ENCODE data around the gene PGRMC1. TPM values are rescaled to one million over a fixed set of nuclear protein-coding genes. Genes with fewer than 3 reads are reported as not detected.
A peak's percentile ranks its signal among the peaks of the same experiment; 100 is the strongest.
"Not testable (repeated sequence)": the region's sequence is repeated elsewhere in the genome, so short reads cannot be mapped to it uniquely, and the experiment has no call there.

The PGRMC1 gene
- total RNA-seq: 112 TPM

DNA sequence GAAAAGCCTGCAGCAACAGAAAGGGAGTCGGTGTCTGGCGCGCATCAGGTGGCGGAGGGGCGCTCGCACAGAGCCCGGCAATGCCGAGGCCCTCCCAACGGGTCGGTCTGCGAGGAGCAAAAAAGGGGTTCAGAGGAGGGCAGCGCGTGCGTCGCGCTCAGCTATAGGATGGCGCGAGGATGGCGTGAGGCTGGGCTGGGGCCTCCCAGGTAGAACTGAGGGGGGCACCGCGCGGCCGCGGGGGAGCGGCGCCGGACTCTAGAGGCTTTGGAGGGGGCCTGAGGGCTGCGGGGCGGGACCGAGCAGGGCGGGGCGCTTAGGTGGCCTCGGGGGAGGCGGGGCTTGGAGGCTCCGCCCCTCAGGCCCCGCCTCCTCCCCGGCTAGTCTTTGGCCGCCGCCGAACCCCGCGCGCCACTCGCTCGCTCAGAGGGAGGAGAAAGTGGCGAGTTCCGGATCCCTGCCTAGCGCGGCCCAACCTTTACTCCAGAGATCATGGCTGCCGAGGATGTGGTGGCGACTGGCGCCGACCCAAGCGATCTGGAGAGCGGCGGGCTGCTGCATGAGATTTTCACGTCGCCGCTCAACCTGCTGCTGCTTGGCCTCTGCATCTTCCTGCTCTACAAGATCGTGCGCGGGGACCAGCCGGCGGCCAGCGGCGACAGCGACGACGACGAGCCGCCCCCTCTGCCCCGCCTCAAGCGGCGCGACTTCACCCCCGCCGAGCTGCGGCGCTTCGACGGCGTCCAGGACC is at the start of gene PGRMC1:
TSS of gene PGRMC1 (plus strand) at position 414 of the 751 bp plus-strand sequence. CDS start at position 493, 79 bp downstream.
- peak; percentile 87 for DNase-seq (ENCODE audit: low spot score)

DNA sequence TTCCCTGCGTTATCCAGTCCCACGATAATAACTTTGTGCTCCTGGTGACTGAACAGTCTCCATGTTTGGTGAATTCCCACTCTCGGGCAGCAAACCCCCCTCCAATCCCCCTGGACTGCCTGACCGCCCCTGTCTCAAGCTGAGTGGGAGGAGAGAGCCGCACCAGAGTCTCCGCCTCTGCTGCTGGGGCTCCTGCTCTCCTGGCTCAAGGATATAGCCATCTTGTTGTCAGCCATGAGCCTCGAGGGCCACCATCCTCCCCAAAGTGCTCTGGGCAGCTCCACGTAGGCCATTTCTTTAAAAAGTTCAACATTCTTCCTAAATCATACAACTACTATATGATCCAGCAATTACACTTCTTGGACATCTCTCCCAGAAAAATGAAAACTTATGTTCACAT is 49.3 kb upstream of the PGRMC1 start:
- DNase-seq (ENCODE audit: low spot score): no peak

DNA sequence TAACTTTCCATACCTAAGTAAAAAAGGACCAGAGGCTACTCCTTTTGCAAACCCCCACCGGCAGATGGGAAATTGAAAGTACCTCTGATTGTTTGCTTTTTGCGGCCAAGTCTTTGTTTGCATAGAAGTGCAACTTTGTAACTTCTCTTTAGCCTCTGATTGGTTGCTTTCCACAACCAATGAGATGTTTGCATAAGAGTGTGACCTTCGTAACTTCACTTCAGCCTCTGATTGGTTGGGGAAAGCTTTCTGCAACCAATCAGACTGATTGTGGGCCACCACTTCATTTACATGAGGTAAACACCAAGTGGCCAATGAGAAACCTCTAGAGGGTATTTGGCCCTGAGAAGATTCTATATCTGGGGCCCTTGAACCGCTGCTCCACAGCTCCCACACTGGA is 48.8 kb upstream of the PGRMC1 start:
- no peak for DNase-seq (ENCODE audit: low spot score)

DNA sequence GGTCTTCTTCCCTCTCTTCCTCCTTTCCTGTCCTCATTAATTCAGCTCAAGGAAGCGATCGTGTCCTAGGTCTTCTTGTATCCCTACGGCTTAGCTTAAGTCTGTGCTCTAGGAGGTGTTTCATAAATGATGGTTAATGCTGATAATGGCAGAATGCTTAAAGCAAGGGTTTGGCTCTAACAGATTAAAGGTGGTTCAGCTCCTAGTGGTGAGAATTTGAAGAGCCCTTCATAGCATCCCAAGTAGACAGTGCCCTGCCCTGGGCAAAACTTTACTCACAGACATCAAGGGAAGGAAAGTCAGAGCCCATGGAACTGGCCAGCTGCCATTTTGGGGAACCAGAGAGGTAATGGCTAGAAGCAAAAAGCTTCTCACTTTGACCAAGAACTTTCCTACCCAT is 47.0 kb upstream of the PGRMC1 start:
- no peak for DNase-seq (ENCODE audit: low spot score)

DNA sequence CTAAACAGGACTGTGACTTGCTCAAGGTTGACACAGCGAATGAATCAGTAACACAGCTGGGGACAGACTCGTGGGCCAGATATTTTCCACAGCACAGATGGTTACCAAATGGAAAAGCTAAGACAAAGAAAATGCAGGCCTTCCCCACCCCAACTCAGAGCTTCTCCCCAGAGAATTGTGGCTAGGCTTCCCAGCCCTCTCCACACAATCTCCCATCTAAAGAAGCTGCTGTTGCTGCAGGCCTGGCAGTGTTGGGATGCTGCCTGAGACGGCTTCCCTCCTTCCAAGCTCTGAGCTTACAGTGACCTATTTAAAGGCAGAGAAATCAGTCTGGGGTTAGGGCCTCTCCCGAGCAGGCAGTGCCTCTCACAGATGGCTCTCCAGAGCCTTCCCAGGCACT is 46.5 kb upstream of the PGRMC1 start:
- DNase-seq (ENCODE audit: low spot score): no peak

DNA sequence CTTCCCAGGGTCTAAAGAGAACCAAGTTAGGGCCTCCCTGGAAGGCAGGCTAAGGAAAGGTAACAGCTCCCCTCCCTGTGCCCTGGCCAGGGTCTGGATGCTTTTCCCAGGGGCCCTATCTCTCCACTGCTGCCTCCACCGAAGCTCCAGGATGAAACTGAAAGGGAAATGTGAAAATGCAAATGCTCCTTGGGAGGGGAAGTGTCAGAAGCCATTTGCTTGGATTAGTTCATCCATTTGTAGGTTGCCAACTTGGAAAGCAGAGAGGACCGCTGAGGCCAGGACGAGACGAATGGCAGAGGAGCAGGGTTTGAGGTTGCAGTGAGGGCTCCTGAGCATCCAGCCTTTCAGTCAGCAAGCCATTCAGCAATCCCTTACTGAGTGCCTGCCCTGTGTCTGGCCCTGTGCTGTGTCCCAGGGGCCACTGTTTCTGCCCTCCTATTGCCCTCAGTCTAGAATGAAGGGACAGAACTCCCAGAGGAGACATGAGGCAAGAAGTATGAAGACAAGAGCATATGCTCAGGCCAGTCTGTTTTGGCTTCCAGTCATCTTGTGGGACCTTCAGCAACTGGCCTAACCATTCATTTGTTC is 45.9 kb upstream of the PGRMC1 start:
- no peak for DNase-seq (ENCODE audit: low spot score)

DNA sequence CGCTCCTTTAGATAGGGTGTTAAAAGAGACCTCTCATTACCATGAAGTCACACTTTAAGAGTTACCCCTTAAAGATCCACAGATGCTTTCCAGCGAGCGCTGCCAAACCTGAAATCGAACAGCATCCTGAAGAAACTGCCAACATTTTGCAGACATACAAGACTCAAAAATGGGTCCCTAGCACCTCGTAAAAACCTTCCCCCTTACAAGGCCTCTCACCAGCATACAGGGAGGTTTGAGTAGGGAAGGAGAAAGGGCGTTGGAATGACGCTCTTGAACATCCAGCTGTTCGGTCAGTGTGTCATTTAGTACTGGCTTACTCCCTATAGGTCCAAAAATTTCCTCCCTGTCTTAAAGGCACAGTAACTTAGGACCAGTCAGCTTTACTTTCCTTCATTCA is 45.3 kb upstream of the PGRMC1 start:
- DNase-seq (ENCODE audit: low spot score): no peak

DNA sequence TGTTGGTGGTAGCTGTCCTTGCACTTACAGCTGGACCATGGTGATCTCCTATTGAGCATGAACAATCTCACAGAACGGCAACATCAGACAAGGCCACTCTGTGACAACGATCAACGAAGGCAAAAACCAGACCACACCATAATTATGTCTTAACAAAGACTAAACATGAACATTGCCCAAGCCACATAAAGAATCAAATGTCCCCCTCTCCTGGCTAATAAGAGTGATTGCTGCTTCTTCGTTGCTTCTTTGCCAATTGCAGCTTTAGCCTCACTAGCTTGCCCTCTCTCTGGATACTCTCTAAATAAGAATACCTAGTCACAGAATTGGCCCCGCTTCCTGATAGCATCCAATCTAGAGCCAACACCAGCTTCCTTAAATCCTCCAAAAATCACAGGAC is 41.5 kb upstream of the PGRMC1 start:
- DNase-seq (ENCODE audit: low spot score): no peak

DNA sequence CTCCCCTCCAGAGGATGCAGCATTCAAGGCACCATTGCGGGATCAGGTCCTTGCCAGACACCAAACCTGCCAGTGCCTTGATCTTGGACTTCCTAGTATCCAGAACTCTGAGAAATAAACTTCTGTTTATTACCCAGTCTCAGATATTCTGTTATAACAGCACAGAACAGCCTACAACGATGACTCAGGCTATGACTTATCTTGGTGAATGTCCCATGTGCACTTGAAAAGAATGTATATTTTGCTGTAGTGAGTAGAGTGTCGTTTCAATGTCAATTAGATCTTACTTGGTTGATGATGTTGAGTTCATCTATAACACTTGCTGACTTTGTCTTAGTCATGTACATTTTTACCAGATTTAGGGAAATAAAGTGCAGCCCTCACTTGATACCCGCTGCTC is 34.5 kb upstream of the PGRMC1 start:
- DNase-seq (ENCODE audit: low spot score): no peak

DNA sequence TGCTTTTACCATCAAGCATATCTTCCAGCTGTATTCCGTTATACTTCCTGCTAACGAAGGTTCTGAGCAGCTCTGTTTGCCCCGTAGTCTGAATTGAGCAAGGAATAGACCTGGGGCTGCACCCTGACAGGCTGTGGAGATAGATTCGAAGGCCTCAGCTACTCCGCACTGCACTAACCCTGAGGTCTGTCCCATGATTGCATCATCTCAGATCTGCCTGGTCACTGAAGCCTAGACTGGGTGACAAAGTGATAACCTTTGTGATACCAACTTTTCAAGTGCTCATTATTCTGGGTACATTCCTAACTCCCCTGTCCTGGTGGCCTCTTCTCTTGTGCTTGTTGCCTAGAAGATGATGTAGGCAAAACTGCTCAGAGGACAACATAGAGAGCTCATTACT is 29.9 kb upstream of the PGRMC1 start:
- no peak for DNase-seq (ENCODE audit: low spot score)

DNA sequence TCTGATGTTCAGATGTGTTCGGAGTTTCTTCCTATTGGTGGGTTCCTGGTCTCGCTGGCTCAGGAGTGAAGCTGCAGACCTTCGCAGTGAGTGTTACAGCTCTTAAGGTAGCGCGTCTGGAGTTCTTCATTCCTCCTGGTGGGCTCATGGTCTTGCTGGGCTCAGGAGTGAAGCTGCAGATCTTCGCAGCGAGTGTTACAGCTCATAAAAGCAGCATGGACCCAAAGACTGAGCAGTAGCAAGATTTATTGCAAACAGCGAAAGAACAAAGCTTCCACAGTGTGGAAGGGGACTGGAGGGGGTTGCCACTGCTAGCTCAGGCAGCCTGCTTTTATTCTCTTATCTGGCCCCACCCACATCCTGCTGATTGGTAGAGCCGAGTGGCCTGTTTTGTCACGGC is 28.6 kb upstream of the PGRMC1 start:
- DNase-seq (ENCODE audit: low spot score): not testable (repeated sequence)

DNA sequence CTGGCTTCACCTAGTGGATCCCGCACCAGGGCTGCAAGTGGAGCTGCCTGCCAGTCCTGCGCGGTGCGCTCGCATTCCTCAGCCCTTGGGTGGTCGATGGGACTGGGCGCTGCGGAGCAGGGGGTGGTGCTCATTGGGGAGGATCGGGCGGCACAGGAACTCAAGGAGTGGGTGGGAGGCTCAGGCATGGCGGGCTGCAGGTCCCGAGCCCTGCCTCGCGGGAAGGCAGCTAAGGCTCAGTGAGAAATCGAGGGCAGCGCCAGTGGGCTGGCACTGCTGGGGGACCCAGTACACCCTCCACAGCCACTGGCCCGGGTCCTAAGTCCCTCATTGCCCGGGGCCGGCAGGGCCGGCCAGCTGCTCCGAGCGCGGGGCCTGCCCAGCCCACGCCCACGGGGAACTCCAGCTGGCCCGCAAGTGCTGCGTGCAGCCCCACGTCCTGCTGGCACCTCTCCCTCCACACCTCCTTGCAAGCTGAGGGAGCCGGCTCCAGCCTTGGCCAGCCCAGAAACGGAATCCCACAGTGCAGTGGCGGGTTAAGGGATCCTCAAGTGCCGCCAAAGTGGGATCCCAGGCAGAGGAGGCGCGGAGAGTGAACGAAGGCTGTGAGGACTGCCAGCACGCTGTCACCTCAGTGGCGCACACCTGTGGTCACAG is 27.6 kb upstream of the PGRMC1 start:
- no peak for DNase-seq (ENCODE audit: low spot score)

DNA sequence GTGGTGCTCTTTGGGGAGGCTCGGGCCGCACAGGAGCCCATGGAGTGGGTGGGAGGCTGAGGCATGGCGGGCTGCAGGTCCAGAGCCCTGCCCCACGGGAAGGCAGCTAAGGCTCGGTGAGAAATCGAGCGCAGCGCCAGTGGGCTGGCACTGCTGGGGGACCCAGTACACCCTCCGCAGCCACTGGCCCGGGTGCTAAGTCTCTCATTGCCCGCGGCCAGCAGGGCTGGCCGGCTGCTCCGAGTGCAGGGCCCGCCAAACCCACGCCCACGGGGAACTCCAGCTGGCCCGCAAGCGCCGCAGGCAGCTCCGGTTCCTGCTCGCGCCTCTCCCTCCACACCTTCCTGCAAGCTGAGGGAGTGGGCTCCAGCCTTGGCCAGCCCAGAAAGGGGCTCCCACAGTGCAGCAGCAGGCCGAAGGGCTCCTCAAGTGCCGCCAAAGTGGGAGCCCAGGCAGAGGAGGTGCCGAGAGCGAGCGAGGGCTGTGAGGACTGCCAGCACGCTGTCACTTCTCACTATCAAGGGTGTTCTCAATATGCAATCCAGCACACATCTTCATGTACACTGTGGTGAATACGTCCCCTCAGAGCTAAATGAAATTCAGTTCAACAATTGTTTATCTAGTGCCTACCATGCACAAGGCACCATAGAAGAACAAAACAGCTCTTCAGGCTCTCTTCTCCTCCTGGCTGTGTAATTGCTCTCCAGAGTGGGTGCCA is 25.0 kb upstream of the PGRMC1 start:
- DNase-seq (ENCODE audit: low spot score): not testable (repeated sequence)

DNA sequence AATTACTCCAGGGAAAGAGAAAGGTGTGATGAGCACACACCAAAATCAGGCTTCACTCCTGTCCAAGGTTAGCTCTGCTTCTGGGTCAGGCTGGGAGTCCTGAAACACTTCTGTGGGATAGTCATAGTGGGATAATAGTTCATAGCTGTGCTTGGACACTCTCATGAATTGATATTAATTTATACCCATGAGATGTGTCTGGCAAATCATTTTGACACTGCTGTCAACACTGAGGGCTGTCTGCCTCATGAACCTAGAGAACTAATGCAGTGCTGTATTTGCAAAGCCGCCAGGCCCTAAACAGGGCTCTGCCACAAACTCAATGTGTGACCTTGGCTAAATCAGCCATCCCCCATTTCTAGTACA is 24.5 kb upstream of the PGRMC1 start:
- DNase-seq (ENCODE audit: low spot score): no peak

DNA sequence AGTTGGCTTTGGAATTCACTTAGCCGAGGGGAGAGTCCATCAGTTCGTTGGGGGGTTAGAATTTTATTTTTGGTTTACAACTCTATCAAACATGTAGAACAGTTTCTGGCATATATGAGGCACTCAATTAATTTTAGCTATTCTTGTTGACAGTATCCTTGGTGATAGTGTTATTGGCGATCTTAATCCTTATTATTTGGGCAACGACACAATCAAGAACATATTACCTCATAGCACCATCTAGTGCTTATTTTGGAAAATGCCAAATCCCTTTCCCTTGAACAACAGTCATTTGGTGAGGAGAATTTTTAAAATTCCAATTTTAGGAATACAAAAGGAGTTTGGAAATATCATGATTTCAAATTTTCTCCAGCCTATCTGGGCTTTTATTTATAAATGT is 17.9 kb upstream of the PGRMC1 start:
- no peak for DNase-seq (ENCODE audit: low spot score)

DNA sequence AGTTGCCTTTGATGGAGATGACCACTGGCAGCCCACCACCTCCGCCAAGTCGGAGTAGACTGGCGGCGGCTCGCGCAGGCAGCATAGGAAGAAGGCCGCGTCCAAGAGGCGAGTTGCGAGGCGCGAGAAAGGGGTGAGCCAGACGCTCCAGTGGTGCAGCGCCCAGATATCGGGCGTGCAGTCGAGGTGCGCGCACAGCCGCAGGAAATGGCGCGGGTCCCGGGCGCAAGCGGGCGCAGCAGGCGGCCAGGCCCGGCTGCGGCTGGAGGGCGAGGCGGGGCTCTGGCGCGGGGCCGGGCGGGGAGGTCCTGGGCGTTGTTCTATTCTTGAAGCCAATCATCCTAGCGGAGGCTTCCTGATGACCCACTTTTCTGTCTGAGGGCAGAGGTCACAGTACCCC is 13.2 kb upstream of the PGRMC1 start:
- no peak for DNase-seq (ENCODE audit: low spot score)

DNA sequence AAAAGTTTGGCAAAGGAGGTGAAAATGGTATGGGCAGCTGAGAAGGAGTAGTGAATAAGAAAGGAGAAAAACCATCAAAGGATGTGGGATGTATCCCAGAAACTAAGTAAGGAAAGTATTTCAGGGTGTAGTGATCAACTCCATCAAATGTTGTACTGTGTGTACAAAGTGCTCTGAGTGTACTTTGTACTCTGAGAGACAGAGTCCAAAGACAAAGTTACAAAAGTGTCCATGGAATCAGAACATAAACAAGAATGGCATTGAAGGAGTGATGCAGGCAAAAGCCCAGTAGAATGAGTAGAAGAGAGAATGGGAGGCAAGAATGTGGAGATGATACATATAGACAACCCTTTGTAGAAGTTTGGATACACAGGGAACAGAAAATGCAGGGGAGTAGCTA is 12.3 kb upstream of the PGRMC1 start:
- DNase-seq (ENCODE audit: low spot score): no peak

DNA sequence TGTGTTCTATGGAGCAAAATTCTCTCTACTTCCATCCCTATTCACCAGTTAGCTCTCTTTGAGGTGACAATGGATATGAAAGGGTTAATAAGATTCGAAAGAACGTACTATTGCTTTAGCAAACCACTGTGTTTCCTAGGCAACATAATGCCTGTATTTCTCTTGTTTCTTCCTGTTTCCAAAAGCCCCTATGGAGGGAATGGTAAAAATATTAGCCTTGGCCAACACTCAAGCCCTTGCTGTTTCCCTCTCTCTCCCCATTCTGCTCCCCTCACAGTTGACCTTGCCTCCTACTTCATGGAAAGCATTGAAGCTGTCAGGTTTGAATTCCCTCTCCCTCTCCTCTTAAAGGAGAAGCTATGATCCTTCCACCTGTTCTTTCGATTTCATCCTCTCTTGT is 9.6 kb upstream of the PGRMC1 start:
- no peak for DNase-seq (ENCODE audit: low spot score)

DNA sequence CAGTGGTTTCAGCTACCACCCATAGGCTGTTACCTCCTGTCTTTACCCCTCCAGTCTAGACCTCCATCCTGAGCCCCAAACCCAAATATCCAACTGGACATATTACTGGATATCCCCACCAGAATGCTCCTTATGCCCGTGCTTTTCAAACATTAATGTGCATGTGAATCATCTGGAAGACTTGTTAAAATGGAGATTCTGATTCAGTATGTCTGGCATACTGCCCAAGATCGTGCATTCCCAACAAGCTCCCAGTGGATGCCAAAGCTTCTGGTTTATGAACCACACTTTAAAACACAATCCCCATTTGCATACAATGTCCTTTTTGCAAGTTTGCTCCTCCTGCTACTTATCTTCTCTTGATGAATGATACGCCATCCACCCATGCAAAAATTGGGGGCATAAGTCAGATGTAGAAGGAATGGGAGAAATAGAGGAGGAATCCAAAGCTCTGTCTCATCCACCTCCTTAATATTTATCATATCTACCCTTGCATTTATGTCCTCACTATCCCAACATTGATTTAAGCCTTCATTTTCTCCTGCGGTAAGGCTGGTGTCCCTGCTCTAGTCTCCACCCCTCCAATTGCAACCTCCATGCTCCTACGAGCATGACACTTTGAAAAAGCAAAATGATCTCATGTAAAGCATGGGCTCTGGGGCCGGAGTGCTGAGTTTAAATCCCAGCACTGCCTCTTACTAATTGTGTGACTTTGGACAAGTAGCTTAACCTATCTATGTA is 7.4 kb upstream of the PGRMC1 start:
- no peak for DNase-seq (ENCODE audit: low spot score)

DNA sequence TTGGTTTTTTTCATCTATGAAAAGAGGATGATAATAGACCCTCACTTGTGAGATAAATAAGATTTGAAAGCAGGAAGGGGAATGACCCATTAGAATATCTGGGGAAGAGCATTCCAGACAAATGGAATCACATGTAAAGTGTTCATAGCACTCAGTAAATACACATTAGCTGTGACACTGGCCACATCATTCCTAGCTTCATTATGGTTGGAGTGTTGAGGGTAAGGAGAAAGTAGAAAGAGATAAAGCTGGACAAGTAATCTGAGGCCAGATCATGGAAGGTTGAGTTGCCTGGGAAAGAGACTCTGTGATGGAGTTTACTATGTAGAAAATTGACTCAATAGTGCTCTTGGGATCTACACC is 6.9 kb upstream of the PGRMC1 start:
- DNase-seq (ENCODE audit: low spot score): no peak

DNA sequence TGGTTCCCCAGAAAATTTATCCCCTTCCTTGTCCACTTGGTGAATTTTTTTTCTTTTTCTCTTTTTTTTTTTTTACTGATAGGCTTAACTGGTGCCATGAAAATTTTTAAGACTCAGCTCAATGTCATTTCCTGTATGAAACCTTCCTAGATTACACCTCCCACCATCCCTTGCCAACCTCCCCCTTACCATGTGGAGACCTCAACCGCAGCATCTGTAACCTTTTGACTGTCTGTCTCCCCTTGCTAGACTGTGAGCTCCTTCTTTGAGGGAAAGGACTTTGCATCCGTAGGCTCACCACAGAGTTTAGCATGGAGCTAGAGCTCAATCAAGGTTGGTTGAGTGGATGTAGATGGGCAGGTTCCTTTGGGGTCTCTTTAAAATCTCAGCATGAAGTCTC is 5.2 kb upstream of the PGRMC1 start:
- no peak for DNase-seq (ENCODE audit: low spot score)

DNA sequence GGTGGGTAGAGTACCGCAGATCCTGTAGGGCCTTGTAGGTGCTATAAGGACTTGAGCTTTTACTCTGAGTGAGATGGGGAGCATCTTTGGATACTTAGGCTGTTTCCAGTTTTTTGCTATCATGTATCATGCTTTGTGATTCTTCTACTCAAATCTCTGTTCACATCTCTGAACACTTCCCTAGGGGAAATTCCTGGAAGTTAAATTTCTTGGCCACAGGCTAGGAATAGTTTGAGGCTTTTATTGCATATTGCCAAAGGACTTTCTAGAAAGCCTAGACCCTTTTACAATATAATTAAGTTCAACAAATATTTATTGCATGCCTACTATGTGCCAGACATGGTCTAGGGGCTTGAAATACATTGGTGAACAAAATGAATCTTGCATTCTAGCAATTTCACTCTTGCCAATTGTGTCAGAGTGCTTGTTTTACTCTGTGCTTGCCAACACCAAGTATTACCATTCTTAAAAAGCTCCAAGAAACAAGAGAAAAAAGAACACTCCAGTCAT is 4.1 kb upstream of the PGRMC1 start:
- no peak for DNase-seq (ENCODE audit: low spot score)

Data from ureter (tissue), 1 donor.